COLO829 (cell line): ENCODE measurements around the gene RAC2.
"Not testable (repeated sequence)": the region's sequence is repeated elsewhere in the genome, so short reads cannot be mapped to it uniquely, and the experiment has no call there.

Source experiments
- DNase-seq: peaks from one replicate; pipeline ENCODE4 v3.0.0; 2012; ENCODE audit warnings: low spot score

RAC2 gene

GRCh38 chr22:37233751-37234631 lies 10.1 kb downstream of the RAC2 start:
- no peak for DNase-seq

- not testable (repeated sequence) for DNase-seq
Observed at GRCh38 chr22:37233371-37233750, 10.7 kb downstream of the RAC2 start.

- no peak for DNase-seq
Observed at GRCh38 chr22:37232140-37232998, 11.7 kb downstream of the RAC2 start.

- DNase-seq = no peak
Observed at GRCh38 chr22:37231406-37232139, 12.5 kb downstream of the RAC2 start.

- no peak for DNase-seq
Observed at GRCh38 chr22:37230673-37231405, 13.2 kb downstream of the RAC2 start.

GRCh38 chr22:37229805-37230672 lies 14.0 kb downstream of the RAC2 start:
- DNase-seq = no peak

GRCh38 chr22:37229012-37229804 lies 14.9 kb downstream of the RAC2 start:
- DNase-seq = peak; percentile 79

GRCh38 chr22:37228106-37229011 lies 15.7 kb downstream of the RAC2 start:
- DNase-seq = no peak

- DNase-seq = no peak
Observed at GRCh38 chr22:37226514-37226913, 17.6 kb downstream of the RAC2 start.

- DNase-seq = no peak
Observed at GRCh38 chr22:37226087-37226486, 18.0 kb downstream of the RAC2 start.

GRCh38 chr22:37225481-37225880 lies 18.6 kb downstream of the RAC2 start:
- DNase-seq = no peak

GRCh38 chr22:37224757-37225420 lies 19.2 kb downstream of the RAC2 start:
- DNase-seq = no peak

- no peak for DNase-seq
Observed at GRCh38 chr22:37223965-37224551, 20.0 kb downstream of the RAC2 start.

- DNase-seq = no peak
Observed at GRCh38 chr22:37222440-37222971, 21.6 kb downstream of the RAC2 start.

- no peak for DNase-seq
Observed at GRCh38 chr22:37221424-37222333, 22.4 kb downstream of the RAC2 start.

GRCh38 chr22:37220543-37220981 lies 23.5 kb downstream of the RAC2 start:
- no peak for DNase-seq
